ENCODE data around the gene H6PD.

The H6PD gene

GRCh38 chr1:9302745-9303524 is 68.4 kb downstream of the H6PD start:
- no peak for DNase-seq

GRCh38 chr1:9303916-9304315 is 69.3 kb downstream of the H6PD start:
- no peak for DNase-seq

DNA sequence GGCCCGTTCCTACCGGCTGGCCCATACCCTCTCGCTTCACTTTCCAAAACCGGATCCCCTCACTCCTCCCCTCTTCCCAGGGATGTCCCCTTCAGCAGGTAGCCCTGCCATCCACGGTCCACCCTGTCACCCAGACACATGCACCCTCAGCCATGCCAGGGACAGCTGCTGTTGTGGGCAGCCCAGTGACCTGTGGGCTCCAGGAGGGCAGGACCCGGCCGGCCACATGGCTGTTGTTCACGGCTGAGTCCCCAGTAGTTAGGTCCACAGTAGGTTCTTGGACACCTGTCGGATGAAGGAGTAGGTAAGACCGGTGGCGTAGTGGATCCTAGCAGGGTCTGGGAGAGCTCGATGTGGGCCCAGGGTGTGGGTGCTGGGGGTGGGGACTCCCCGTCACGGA is 70.6 kb downstream of the H6PD start:
- DNase-seq: no peak

- no peak for DNase-seq
These were observed 71.4 kb downstream of the H6PD start for GRCh38 chr1:9306006-9306405.

- no peak for DNase-seq
These were observed 72.7 kb downstream of the H6PD start for GRCh38 chr1:9307303-9307702.

DNA sequence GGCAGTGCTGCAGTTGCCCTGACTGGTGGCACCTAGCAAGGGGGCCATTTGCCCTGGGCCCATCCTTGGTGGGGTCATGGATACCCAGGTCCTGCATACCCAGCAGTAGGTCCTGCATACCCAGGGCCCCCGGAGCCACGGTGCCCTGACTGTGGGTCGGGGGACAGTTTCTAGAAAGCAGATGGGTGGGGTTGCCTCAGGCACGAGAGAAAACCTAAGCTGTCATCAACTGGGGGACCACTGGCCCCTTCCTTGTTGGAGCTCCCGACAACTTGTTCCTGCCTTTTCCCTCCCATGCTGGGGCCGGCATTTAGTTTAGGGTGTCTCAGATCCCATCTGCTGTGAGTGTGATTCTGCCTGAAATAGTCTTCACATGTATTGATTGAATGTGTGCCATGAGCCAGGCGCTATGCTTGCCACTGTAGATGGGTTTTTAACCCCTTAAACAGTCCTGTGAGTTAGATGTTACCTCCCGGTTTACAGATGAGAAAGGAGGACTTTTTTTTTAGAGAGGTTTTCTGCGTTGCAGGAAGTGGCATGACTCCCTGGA is 73.7 kb downstream of the H6PD start:
- no peak for DNase-seq

DNA sequence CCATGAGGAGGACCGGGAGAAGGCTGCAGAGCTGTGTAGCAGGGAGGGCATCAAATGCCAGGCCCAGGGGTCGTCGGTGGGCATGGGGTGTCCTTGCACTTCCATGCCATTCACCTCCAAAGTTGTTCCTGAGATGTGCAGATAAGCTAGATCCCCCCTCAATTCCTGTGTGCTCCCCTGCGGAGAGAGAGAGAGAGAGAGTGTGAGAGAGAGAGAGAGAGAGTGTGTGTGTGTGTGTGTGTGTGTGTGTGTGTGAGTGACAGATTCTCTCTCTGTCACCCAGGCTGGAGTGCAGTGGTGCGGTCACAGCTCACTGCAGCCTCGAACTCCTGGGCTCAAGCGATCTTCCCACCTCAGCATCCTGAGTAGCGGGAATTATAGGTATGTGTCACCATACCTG is 74.5 kb downstream of the H6PD start:
- DNase-seq: no peak

DNA sequence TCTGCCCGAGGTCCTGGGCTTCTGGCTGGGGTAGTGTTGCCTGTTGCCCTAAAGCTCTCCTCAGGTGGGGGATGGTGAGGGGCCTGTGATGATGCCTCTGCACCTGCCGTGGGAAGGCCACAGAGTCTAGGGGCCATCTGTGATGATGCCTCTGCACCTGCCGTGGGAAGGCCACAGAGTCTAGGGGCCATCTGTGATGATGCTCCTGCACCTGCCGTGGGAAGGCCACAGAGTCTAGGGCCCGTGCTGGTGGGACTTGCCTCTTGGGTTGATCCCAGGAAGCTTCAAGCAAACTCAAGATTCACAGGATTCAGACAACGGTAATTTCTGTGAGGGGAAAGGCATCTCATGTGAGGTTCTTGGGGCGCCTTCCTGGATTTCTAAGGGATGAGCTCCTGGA is 75.4 kb downstream of the H6PD start:
- DNase-seq: no peak

DNA sequence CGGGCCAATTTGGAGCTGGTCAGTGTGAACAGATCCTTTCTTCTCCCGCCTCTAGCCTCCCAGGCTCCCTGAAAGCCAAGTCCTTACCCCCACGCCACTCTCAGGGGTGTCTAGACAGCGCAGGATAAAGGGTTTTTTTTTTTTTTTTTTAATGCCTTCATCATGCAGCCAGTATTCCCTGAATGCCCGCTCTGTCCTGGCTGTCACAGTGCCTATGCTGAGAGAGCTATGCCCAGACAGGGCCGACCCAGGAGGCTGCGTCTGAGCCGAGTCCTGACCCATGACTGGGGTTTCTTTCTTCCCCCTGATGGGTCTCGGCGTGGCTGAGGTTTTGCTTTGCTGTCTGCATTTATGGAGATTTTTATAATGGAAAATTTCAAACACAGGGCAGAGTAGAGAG is 76.5 kb downstream of the H6PD start:
- no peak for DNase-seq

GRCh38 chr1:9311479-9311878 is 76.9 kb downstream of the H6PD start:
- no peak for DNase-seq

- no peak for DNase-seq
These were observed 77.7 kb downstream of the H6PD start for GRCh38 chr1:9312168-9312720.

- no peak for DNase-seq
These were observed 79.0 kb downstream of the H6PD start for GRCh38 chr1:9313576-9313975.

- no peak for DNase-seq
These were observed 79.5 kb downstream of the H6PD start for GRCh38 chr1:9314111-9314510.

- DNase-seq: no peak
These were observed 80.3 kb downstream of the H6PD start for GRCh38 chr1:9314711-9315379.

DNA sequence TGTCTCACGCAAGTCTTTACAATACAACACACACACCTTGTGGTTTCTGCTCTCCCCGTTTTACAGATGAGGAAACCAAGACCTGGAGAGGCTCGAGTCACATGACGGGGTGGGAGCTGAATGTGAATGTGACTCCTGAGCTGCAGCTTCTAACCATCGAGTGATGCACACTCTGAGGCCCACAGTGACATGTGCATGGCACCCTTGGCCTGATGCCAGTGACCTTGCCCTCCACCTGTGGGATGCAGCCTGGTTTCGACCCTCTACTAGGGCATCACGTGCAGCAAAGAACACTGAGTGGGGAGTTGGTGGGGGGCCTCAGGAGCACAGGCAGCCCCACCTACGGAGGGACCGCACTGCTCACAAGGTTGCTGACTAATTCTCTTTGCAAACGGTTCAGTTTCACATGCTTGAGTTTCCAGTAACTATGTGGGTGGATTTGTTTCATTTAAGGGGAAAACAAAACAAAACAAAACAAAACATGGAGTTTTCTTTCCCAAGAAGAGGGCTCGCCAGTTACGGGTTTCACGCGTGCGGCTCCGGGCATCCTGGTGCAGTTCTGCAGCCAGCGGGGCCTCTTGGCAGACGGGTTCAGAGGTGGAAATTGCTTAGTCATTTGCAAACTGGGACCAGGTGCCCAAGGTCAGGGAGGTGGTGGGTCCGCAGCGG is 81.0 kb downstream of the H6PD start:
- no peak for DNase-seq

GRCh38 chr1:9316080-9316444 is 81.5 kb downstream of the H6PD start:
- DNase-seq: no peak

GRCh38 chr1:9316512-9316911 is 81.9 kb downstream of the H6PD start:
- DNase-seq: no peak

DNA sequence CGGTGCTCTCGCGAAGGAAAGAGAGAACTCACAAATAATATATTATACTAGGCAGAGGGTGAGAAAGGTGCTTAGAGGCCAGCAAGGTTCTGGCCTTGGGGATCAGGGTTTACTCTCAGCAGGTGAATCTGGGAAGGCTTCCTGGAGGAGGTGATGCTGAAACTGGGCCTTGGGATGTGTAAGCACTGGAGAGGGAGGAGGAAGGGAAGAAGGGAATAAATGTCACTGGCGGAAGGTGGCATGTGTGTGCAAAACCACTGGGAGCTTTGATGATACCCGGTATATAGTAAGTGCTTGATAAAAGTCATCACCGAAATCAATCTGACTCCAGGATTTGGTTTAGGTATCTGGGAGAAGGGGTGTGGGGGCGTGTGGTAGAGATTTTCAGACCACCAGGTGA is 82.5 kb downstream of the H6PD start:
- no peak for DNase-seq

DNA sequence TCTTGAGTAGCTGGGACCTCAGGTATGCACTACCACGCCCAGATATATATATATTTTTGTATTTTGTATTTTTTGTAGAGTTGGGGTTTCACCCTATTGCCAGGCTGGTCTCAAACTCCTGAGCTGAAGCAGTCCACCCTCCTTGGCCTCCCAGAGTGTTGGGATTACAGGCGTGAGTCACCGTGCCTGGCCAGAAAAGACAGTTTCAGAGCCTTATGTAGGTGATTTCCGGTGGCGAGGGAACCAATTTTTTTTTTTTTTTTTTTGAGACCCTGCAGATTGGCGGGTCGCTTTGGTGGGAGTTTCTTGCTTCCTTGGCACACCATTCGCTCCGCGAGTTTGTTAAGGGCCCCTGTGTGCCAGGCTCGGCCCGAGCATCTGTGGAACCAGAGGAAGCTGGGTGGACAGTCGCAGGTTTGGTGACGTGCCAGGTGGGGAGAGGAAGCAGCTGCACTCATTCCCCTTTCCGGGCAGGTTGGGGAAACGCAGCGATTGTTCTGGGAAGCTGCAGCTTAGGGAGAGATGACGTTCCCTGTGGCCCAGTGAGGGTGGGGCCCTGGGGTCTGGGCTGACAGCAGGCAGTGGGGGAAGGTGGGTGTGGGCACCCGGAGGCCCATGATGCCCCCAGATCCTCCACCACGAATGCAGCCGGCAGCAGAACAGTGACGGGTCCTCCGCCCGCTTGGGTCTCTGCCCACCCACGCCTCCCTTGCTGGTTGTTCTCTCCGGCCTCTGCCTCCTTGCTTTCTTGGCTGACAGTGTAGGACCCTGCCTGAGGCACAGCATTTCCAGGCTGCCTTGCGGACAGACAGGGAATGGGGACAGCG is 83.2 kb downstream of the H6PD start:
- DNase-seq: no peak

DNA sequence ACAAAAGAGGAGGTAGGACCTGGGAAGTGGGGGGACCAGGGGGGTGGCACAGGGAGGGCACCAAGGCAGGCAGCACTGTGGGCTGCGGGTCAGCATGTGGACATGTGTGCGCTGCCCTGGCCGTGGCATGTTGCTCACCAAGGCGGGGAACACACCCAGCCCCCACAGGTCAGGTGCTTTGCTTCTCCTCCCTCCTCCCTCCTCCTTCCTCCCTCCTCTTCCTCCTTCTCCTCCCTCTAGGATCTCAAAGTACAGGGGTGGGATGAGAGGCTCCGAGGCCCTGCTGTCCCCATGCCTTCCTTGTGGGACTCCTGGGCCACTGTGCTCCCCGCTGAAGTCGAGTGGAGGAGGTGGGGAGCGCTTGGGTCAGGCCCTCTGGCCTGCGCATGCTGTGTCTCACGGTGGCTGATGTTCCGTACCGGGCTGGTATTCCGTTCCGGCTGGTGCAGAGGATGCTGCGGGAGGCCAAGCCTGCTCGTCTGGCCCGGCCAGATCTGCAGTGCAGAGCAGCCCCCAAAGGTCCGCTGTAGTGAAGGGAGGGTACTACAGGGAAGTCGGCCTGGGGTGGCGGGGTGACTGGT is 84.7 kb downstream of the H6PD start:
- no peak for DNase-seq

DNA sequence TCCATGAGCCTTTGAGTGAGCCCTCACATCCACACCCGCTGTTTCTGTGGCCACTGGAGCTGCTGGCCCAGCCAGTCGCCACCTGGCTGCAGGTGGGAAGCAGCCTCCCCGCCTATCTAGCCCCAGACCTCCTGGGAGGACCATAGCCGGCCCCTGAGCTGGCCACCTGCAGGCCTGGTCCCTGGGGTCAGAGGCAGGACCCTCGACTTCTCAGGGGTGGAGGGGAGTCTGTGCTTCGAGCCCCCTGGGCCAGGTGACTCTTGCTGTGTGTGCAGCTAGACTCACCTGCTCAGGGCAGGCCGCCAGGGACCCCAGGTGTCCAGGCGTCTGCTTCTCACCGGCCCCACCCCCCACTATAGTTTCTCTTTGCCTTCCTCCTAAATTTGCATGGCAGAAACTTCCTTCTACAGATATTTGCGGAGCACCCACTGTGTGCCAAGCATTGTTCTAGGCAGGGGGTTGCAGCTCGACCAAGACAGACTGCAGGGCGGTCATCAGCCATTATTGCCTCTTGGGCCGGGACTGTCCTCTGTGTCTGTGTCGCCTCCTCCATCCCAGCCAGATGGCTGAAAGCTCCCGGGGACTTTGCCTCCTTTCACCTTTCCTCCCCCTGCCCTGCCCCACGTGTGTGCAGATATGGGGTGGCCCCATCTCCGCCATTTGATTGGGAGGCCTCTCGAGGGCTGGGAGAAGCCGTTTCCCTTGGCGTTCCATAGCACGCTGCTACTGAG is 85.4 kb downstream of the H6PD start:
- no peak for DNase-seq
